Left lung (tissue), 10 donors: ENCODE results near the gene GABARAPL1. TPM values are rescaled to one million over a fixed set of nuclear protein-coding genes. Genes with fewer than 3 reads are reported as not detected.

Experiments
- ATAC-seq: fragments of 200-7000 bp; cut with Tn5 transposase; one replicate; pipeline ENCODE4 v1.9.1; 2020; ENCODE audit warnings: moderate library complexity
- DNase-seq, 4 donors: peaks; one replicate each; pipeline ENCODE4 v3.0.0-alpha.2; 2013 to 2020
- H3K27ac ChIP-seq, 2 donors: fragments of 200-600 bp; sonication (generic) in 1 of 2; one replicate each; pipeline versions ENCODE4 v1.5.0 to v1.8.0; 2020 to 2021
- H3K27me3 ChIP-seq, 2 donors: fragments of 200-600 bp; sonication (generic) in 1 of 2; one replicate each; pipeline versions ENCODE4 v1.5.0 to v1.8.0; 2020 to 2021
- H3K36me3 ChIP-seq, 2 donors: fragments of 200-600 bp; sonication (generic) in 1 of 2; one replicate each; pipeline versions ENCODE4 v1.5.0 to v1.8.0; 2020 to 2021
- H3K4me1 ChIP-seq, 2 donors: fragments of 200-600 bp; one replicate each; pipeline ENCODE4 v1.8.0; 2021
- H3K4me3 ChIP-seq, 2 donors: fragments of 200-600 bp; sonication (generic) in 1 of 2; one replicate each; pipeline versions ENCODE4 v1.5.0 to v1.8.0; 2020 to 2021; ENCODE audit warnings: mild to moderate bottlenecking in 1 of 2
- H3K9me3 ChIP-seq, 2 donors: fragments of 200-600 bp; sonication (generic) in 1 of 2; one replicate each; pipeline versions ENCODE4 v1.5.0 to v1.8.0; 2020 to 2021
- CTCF ChIP-seq, 2 donors: fragments of 200-600 bp; sonication (generic) in 1 of 2; IDR thresholded peaks; one replicate each; pipeline versions ENCODE4 v1.5.0 to v1.8.0; 2021; ENCODE audit warnings: antibody characterized with exemption in 2 of 2
- intact Hi-C, 2 donors: fragments of 100-400 bp; cut with DNase I; formaldehyde crosslinking; loops; one replicate each; pipeline versions ENCODE4 v1.11.2 to v1.14.2; 2022
- polyA plus RNA-seq, 6 donors: library from polyadenylated mRNA; unstranded; fragments of 120-200 nt; gene quantifications; one replicate each; pipeline ENCODE4 v1.2.1, GENCODE V29; 2013; ENCODE audit not compliant: insufficient read length in 6 of 6
- total RNA-seq, 2 donors: library from RNA; stranded (reverse); fragmentation: NEBNext Ultra II Directional; extraction: Animal tissue kit (Norgen Biotek cat#: 25700); gene quantifications; one replicate each; pipeline ENCODE4 v1.2.1, GENCODE V29; 2021
- donor health status: DM: no; HTN: yes; CAD: no.
- donor health status: DM: no; HTN: no; CAD: no.

The GABARAPL1 gene
- total and polyA plus RNA-seq, 8 donors, result 38.6 to 68.4 (median 48.4) TPM

GRCh38 chr12:10226086-10226485 is 13.4 kb downstream of the GABARAPL1 start:
- intact Hi-C loops, result no loop called here

GRCh38 chr12:10226731-10227130 is 14.1 kb downstream of the GABARAPL1 start:
- no peak overlapping the region for H3K4me3 ChIP-seq
- H3K9me3 ChIP-seq, result no peaks in the 10 kb centered on the region
- no peak for TF ChIP-seq CTCF (IDR thresholded peaks at IDR 0.05)
- ATAC-seq (no peak), DNase-seq (no peak)
- H3K4me1 ChIP-seq, result no peaks in the 10 kb centered on the region
- peaks cover 5 to 30% of the 10 kb centered on the region in 2 donors for H3K36me3 ChIP-seq
- intact Hi-C loops, result no loop called here
- no peaks in the 10 kb centered on the region for H3K27me3 ChIP-seq
- no peak overlapping the region for H3K27ac ChIP-seq

More at GRCh38 chr12:10226086-10226485, 13.4 kb downstream of the GABARAPL1 start:
- TF ChIP-seq CTCF (IDR thresholded peaks at IDR 0.05), result no peak
- Histone ChIP-seq H3K9me3 (no peaks in the 10 kb centered on the region), H3K4me3 (no peak overlapping the region), H3K27me3 (no peaks in the 10 kb centered on the region), H3K36me3 (peaks cover 5 to 36% of the 10 kb centered on the region in 2 donors), H3K4me1 (peaks cover 0 to under 1% of the 10 kb centered on the region in 2 donors), H3K27ac (no peak overlapping the region)
- no peak for DNase-seq
- ATAC-seq, result no peak

GRCh38 chr12:10227648-10228047 is 15.0 kb downstream of the GABARAPL1 start:
- peaks cover 5 to 20% of the 10 kb centered on the region in 2 donors for H3K36me3 ChIP-seq
- DNase-seq (no peak), ATAC-seq (no peak)
- no peaks in the 10 kb centered on the region for H3K4me1 ChIP-seq
- H3K9me3 ChIP-seq, result no peaks in the 10 kb centered on the region
- no peak overlapping the region for H3K27ac ChIP-seq
- no peak for TF ChIP-seq CTCF (IDR thresholded peaks at IDR 0.05)
- intact Hi-C loops, result no loop called here
- H3K4me3 ChIP-seq, result no peak overlapping the region
- no peaks in the 10 kb centered on the region for H3K27me3 ChIP-seq

DNA sequence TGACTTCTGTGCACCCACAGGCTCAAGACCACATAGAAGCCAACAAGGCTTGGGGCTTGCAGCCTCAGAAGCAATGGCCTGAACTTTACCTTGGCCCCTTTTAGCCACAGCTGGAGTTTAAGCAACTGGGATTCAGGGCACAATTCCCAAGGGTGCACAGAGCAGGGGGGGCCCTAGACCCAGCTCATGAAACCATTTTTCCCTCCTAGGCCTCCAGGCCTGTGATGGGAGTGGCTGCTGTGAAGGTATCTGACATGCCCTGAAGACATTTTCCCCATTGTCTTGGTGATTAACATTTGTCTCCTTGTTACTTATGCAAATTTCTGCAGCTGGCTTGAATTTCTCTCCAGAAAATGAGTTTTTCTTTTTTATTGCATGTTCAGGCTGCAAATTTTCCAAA is 21.9 kb downstream of the GABARAPL1 start:
- Histone ChIP-seq H3K4me1 (peaks cover 0 to 9% of the 10 kb centered on the region in 2 donors), H3K9me3 (peaks cover 0 to 7% of the 10 kb centered on the region in 2 donors), H3K4me3 (no peak overlapping the region), H3K27me3 (no peaks in the 10 kb centered on the region), H3K36me3 (no peaks in the 10 kb centered on the region), H3K27ac (no peak overlapping the region)
- no peak for TF ChIP-seq CTCF (IDR thresholded peaks at IDR 0.05)
- DNase-seq (no peak), ATAC-seq (no peak)
- intact Hi-C loops, result no loop called here

DNA sequence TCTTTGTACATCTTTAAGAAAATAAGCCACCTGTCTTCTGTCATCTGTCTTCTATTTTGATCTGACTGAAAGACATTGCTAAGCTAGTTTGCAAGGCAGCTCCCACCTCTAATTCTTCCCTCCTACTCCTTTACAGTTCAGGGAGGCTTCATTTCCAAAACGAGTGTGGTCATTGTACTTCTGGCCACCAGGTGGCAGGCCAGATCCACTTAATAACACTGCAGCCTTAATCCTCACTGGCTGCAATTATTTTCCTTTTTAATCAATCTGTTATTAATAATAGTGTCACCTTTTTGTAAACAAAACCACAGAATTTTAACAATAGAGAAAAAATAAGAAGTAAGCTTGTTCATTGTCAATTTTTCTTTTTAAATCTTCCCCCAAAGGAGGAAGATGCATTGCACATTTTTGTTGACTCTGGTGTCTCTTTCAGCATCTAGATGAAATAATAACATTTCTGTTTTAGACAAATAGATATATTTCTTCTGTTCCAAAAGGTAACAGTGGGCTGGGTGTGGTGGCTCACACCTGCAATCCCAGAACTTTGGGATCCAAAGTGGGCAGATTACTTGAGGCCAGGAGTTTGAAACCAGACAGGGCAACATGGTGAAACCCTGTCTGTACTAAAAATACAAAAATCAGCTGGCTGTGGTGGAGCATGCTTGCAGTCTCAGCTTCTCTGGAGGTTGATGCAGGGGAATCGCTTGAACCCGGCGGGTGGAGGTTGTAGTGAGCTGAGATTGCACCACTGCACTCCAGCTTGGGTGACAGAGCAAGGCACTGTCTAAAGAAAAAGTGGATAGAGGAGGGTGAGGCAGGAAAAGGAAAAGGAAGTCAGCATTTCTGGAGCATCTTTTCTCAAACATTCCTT is 23.3 kb downstream of the GABARAPL1 start:
- Histone ChIP-seq H3K27me3 (no peaks in the 10 kb centered on the region), H3K4me3 (no peak overlapping the region), H3K9me3 (peaks cover 0 to 7% of the 10 kb centered on the region in 2 donors), H3K4me1 (peaks cover 0 to 9% of the 10 kb centered on the region in 2 donors), H3K27ac (peak overlapping the region in 1 of 2 donors; percentile 18), H3K36me3 (no peaks in the 10 kb centered on the region)
- intact Hi-C loops, result loop anchor here in 1 of 2 donors (5.0 kb wide), 1 partner anchor 326 kb away; no protein-coding TSS in a partner anchor
- DNase-seq (peak in 2 of 4 donors; percentile 30 to 60), ATAC-seq (peak; percentile 93)
- TF ChIP-seq CTCF (IDR thresholded peaks at IDR 0.05), result peak; percentile 87 to 90
